OCI-LY1 (cell line): ENCODE data around the gene JAKMIP2.

ENCODE experiments used
- H2AFZ ChIP-seq: fragments of 200-600 bp; sonication (generic), shearing (Covaris generic); 2 replicates; pipeline ENCODE4 v1.6.0; 2014; ENCODE audit warnings: antibody characterized with exemption, mild to moderate bottlenecking, low read length
- H3F3A ChIP-seq: fragments of 200-600 bp; sonication (generic), shearing (Covaris generic); 2 replicates; pipeline ENCODE4 v1.6.0; 2014; ENCODE audit warnings: mild to moderate bottlenecking, antibody characterized with exemption, low read length, moderate library complexity; ENCODE audit not compliant: insufficient read depth
- H3K27ac ChIP-seq: fragments of 200-600 bp; sonication (generic); 2 replicates; pipeline ENCODE4 v1.5.1; 2014; ENCODE audit warnings: low read length, mixed run types, mild to moderate bottlenecking, low read depth; ENCODE audit not compliant: poor library complexity, severe bottlenecking
- H3K27me3 ChIP-seq: fragments of 200-600 bp; sonication (generic); 2 replicates; pipeline ENCODE4 v1.6.0; 2014; ENCODE audit warnings: antibody characterized with exemption, mild to moderate bottlenecking, low read length, moderate library complexity; ENCODE audit not compliant: insufficient read depth
- H3K36me3 ChIP-seq: fragments of 200-600 bp; sonication (generic); 2 replicates; pipeline ENCODE4 v1.6.1; 2014; ENCODE audit warnings: mild to moderate bottlenecking, antibody characterized with exemption, low read length, moderate library complexity, mixed read lengths; ENCODE audit not compliant: insufficient read depth
- H3K4me1 ChIP-seq: fragments of 200-600 bp; sonication (generic); 2 replicates; pipeline ENCODE4 v1.5.1; 2014; ENCODE audit warnings: mild to moderate bottlenecking, low read length, moderate library complexity; ENCODE audit not compliant: insufficient read depth, severe bottlenecking
- H3K4me2 ChIP-seq: fragments of 200-600 bp; sonication (generic), shearing (Covaris generic); 2 replicates; pipeline ENCODE4 v1.6.1; 2014; ENCODE audit warnings: low read length
- H3K4me3 ChIP-seq: fragments of 200-600 bp; sonication (generic); 2 replicates; pipeline ENCODE4 v1.5.1; 2014; ENCODE audit warnings: low read length, low read depth, mild to moderate bottlenecking, mixed read lengths; ENCODE audit not compliant: poor library complexity, severe bottlenecking
- H3K79me2 ChIP-seq: fragments of 200-600 bp; shearing (Covaris generic); 2 replicates; pipeline ENCODE4 v1.6.1; 2016; ENCODE audit warnings: mixed run types, low read length, mixed read lengths; ENCODE audit not compliant: insufficient read depth
- H3K9ac ChIP-seq: fragments of 200-600 bp; sonication (generic), shearing (Covaris generic); 2 replicates; pipeline ENCODE4 v1.6.1; 2014; ENCODE audit warnings: mild to moderate bottlenecking, low read length, mixed read lengths
- H3K9me2 ChIP-seq: fragments of 200-600 bp; sonication (generic), shearing (Covaris generic); 2 replicates; pipeline ENCODE4 v1.6.1; 2014; ENCODE audit warnings: low read depth, mild to moderate bottlenecking, low read length, mixed read lengths
- H3K9me3 ChIP-seq: fragments of 200-600 bp; shearing (Covaris generic); 2 replicates; pipeline ENCODE4 v1.6.1; 2014; ENCODE audit warnings: low read length, mixed read lengths
- H4K20me1 ChIP-seq: fragments of 200-600 bp; sonication (generic), shearing (Covaris generic); 2 replicates; pipeline ENCODE4 v1.6.0; 2016; ENCODE audit warnings: mild to moderate bottlenecking, low read length; ENCODE audit not compliant: insufficient read depth
- EZH2 ChIP-seq: fragments of 200-600 bp; sonication (generic), shearing (Covaris generic); IDR thresholded peaks from 2 replicates; pipeline ENCODE4 v1.8.0; 2017; ENCODE audit warnings: borderline replicate concordance, mixed run types, mild to moderate bottlenecking, antibody characterized with exemption, low read length, moderate library complexity, mixed read lengths
- TF ChIP-seq, protein P1 (sequence below): fragments of 200-600 bp; sonication (generic), shearing (Covaris generic); IDR thresholded peaks from 2 replicates; pipeline ENCODE4 v1.5.1; 2017; ENCODE audit warnings: mild to moderate bottlenecking, antibody characterized with exemption, low read length, moderate library complexity, mixed read lengths

The JAKMIP2 gene

DNA sequence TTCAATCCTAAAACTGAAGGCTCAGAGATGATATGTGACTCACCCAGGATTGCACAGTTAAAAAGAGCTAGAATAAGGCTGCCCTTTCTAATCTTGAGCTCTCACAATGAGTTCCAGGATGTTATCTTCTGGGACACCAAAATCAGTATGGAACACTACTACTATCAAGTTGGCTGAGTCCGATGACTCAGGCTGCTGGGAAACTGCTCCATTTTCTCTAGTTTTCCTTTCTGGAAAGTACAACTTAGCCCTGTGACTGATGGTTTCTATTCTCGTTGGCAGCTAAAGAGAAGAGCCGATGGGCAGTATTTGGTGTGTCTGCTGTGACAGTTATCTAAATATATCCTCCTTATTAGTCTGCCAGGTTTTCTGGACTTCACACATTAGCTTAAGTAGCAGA is 234.8 kb downstream of the JAKMIP2 start:
- TF ChIP-seq EZH2, result no peak
- TF ChIP-seq, protein P1, sequence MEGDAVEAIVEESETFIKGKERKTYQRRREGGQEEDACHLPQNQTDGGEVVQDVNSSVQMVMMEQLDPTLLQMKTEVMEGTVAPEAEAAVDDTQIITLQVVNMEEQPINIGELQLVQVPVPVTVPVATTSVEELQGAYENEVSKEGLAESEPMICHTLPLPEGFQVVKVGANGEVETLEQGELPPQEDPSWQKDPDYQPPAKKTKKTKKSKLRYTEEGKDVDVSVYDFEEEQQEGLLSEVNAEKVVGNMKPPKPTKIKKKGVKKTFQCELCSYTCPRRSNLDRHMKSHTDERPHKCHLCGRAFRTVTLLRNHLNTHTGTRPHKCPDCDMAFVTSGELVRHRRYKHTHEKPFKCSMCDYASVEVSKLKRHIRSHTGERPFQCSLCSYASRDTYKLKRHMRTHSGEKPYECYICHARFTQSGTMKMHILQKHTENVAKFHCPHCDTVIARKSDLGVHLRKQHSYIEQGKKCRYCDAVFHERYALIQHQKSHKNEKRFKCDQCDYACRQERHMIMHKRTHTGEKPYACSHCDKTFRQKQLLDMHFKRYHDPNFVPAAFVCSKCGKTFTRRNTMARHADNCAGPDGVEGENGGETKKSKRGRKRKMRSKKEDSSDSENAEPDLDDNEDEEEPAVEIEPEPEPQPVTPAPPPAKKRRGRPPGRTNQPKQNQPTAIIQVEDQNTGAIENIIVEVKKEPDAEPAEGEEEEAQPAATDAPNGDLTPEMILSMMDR, result no peak
- no peaks in the 10 kb centered on the region for H3K36me3 ChIP-seq
- H3K9me3 ChIP-seq, result no peaks in the 10 kb centered on the region
- H4K20me1 ChIP-seq, result no peaks in the 10 kb centered on the region
- H3F3A ChIP-seq, result no peaks in the 10 kb centered on the region
- H3K4me1 ChIP-seq, result no peaks in the 10 kb centered on the region
- no peak overlapping the region for H2AFZ ChIP-seq
- no peaks in the 10 kb centered on the region for H3K9me2 ChIP-seq
- H3K27me3 ChIP-seq, result no peaks in the 10 kb centered on the region
- no peak overlapping the region for H3K4me3 ChIP-seq
- H3K27ac ChIP-seq, result no peak overlapping the region
- H3K4me2 ChIP-seq, result no peak overlapping the region
- no peak overlapping the region for H3K9ac ChIP-seq
- no peaks in the 10 kb centered on the region for H3K79me2 ChIP-seq

DNA sequence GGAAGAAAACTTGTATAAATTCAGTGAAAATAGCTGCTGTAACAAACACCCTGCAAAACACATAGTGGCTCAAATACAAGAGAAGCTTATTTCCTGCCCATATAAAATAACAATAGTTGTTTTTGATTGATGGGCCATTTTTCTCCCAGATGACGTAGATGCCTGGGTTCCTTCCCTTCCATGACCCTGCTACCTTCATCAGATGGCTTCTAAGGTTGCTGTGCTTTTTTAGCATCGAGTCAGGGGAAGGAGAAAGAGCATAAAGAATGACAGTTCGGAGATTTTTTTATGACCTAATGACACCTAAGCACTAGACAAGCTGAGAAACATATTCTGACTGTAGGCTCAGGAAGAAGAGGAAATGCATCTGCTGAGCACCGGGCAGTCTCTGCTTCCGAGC is 238.0 kb downstream of the JAKMIP2 start:
- Histone ChIP-seq H3K4me2 (no peak overlapping the region), H3K9me3 (no peaks in the 10 kb centered on the region), H3K27ac (no peak overlapping the region), H3K4me3 (no peak overlapping the region), H3K36me3 (no peaks in the 10 kb centered on the region), H3K79me2 (no peaks in the 10 kb centered on the region), H3K4me1 (no peaks in the 10 kb centered on the region), H3K9ac (no peak overlapping the region), H3F3A (no peaks in the 10 kb centered on the region), H4K20me1 (no peaks in the 10 kb centered on the region), H3K27me3 (no peaks in the 10 kb centered on the region), H3K9me2 (no peaks in the 10 kb centered on the region), H2AFZ (no peak overlapping the region)
- TF ChIP-seq, protein P1, result no peak
- TF ChIP-seq EZH2, result no peak

GRCh38 chr5:147539053-147539452 is 243.5 kb downstream of the JAKMIP2 start:
- TF ChIP-seq EZH2, result no peak
- TF ChIP-seq, protein P1, result no peak
- H3K27ac ChIP-seq, result no peak overlapping the region
- no peak overlapping the region for H3K4me3 ChIP-seq

More at GRCh38 chr5:147539053-147539452, 243.5 kb downstream of the JAKMIP2 start:
- no peaks in the 10 kb centered on the region for H3K79me2 ChIP-seq
- no peak overlapping the region for H3K9ac ChIP-seq
- no peaks in the 10 kb centered on the region for H3K4me1 ChIP-seq
- H4K20me1 ChIP-seq, result no peaks in the 10 kb centered on the region
- H3K27me3 ChIP-seq, result no peaks in the 10 kb centered on the region
- no peaks in the 10 kb centered on the region for H3F3A ChIP-seq
- no peaks in the 10 kb centered on the region for H3K36me3 ChIP-seq
- H3K4me2 ChIP-seq, result no peak overlapping the region
- H3K9me3 ChIP-seq, result no peaks in the 10 kb centered on the region
- H3K9me2 ChIP-seq, result no peaks in the 10 kb centered on the region
- no peak overlapping the region for H2AFZ ChIP-seq
